H1 (cell line): ENCODE data around the gene STAU1. TPM values are rescaled to one million over a fixed set of nuclear protein-coding genes. Genes with fewer than 3 reads are reported as not detected.

ENCODE experiments used
- CTCF ChIA-PET: fragments of 300-600 bp; sonication (Branson Sonifier 250); formaldehyde crosslinking; loops from one replicate; lab custom pipeline; 2021; ENCODE audit not compliant: partially characterized antibody; lab: Charles Lee
- POLR2A ChIA-PET: fragments of 300-600 bp; sonication (Branson Sonifier 250); formaldehyde crosslinking; loops from one replicate; lab custom pipeline; 2021; ENCODE audit warnings: inconsistent platforms; ENCODE audit not compliant: partially characterized antibody; lab: Charles Lee
- DNase-seq, 2 experiments: peaks; one replicate each; pipeline versions ENCODE4 v3.0.0 to v3.0.0-alpha.2; 2010 to 2022; ENCODE audit warnings: low spot score in 2 of 2, low read depth in 1 of 2, mixed read lengths in 1 of 2
- FAIRE-seq: peaks from 2 replicates; lab custom pipeline; 2011; peaks lifted over from hg19 to GRCh38; lab: Jason Lieb, UNC
- H2AFZ ChIP-seq: 2 replicates; pipeline ENCODE4 v1.8.1; 2012; ENCODE audit warnings: low read length, inconsistent platforms
- H2AK5ac ChIP-seq: 2 replicates; pipeline ENCODE4 v1.6.1; 2013; ENCODE audit warnings: low read depth, low read length
- H2BK120ac ChIP-seq: replicated peaks from 2 replicates; pipeline ENCODE3; 2013; ENCODE audit warnings: low read depth, low read length, inconsistent platforms
- H2BK12ac ChIP-seq: 2 replicates; pipeline ENCODE4 v1.6.1; 2013; ENCODE audit warnings: low read depth, low read length
- H2BK15ac ChIP-seq: 2 replicates; pipeline ENCODE4 v1.6.1; 2013; ENCODE audit warnings: low read length
- H2BK20ac ChIP-seq: 2 replicates; pipeline ENCODE4 v1.6.1; 2013; ENCODE audit warnings: low read length
- H2BK5ac ChIP-seq: 2 replicates; pipeline ENCODE4 v1.6.1; 2013; ENCODE audit warnings: low read depth, low read length
- H3K14ac ChIP-seq: 2 replicates; pipeline ENCODE4 v1.6.1; 2013; ENCODE audit warnings: inconsistent platforms; ENCODE audit not compliant: insufficient read length
- H3K18ac ChIP-seq: 2 replicates; pipeline ENCODE4 v1.6.1; 2013; ENCODE audit warnings: low read length; ENCODE audit errors: extremely low read depth
- H3K23ac ChIP-seq: 2 replicates; pipeline ENCODE4 v1.6.1; 2013; ENCODE audit warnings: inconsistent platforms; ENCODE audit not compliant: insufficient read length
- H3K23me2 ChIP-seq: 2 replicates; pipeline ENCODE4 v1.6.1; 2013; ENCODE audit warnings: low read depth, low read length
- H3K27ac ChIP-seq: 2 replicates; pipeline ENCODE4 v1.6.1; 2011; ENCODE audit warnings: low read depth, low read length, inconsistent platforms
- H3K27me3 ChIP-seq, 4 experiments: replicated peaks in 1 of 4; 1 replicate in 1 of 4; 2 replicates in 3 of 4; pipeline versions ENCODE4 v1.6.1 to v1.8.1; 2011 to 2013; ENCODE audit warnings: low read length in 3 of 4, mild to moderate bottlenecking in 3 of 4, inconsistent platforms in 2 of 4, mixed read lengths in 2 of 4, moderate library complexity in 1 of 4; ENCODE audit not compliant: control insufficient read depth in 3 of 4, insufficient read depth in 3 of 4; ENCODE audit errors: extremely low read depth in 1 of 4
- H3K36me3 ChIP-seq, 4 experiments: 2 replicates each; pipeline versions ENCODE4 v1.6.1 to v1.8.1; 2011 to 2013; ENCODE audit warnings: mild to moderate bottlenecking in 4 of 4, low read length in 3 of 4, moderate library complexity in 2 of 4, control low read depth in 1 of 4, inconsistent platforms in 1 of 4; ENCODE audit not compliant: insufficient read depth in 4 of 4, control insufficient read depth in 2 of 4
- H3K4ac ChIP-seq: replicated peaks from 2 replicates; pipeline ENCODE3; 2013; ENCODE audit warnings: low read length, low read depth, mixed read lengths, inconsistent platforms; ENCODE audit not compliant: insufficient read length
- H3K4me1 ChIP-seq, 4 experiments: replicated peaks in 1 of 4; 1 replicate in 1 of 4; 2 replicates in 3 of 4; pipeline versions ENCODE4 v1.6.1 to v1.8.1; 2011 to 2013; ENCODE audit warnings: low read length in 3 of 4, inconsistent platforms in 2 of 4, mixed read lengths in 1 of 4; ENCODE audit not compliant: insufficient read depth in 4 of 4, control insufficient read depth in 3 of 4
- H3K4me2 ChIP-seq, 2 experiments: 2 replicates each; pipeline versions ENCODE4 v1.6.1 to v1.8.1; 2011 to 2013; ENCODE audit warnings: low read depth in 2 of 2, low read length in 2 of 2, control low read depth in 1 of 2, inconsistent platforms in 1 of 2, mild to moderate bottlenecking in 1 of 2; ENCODE audit not compliant: insufficient read depth in 1 of 2
- H3K4me3 ChIP-seq, 4 experiments: fragments of 200-600, 300-600 bp in 1 of 4; sonication (generic), shearing (Covaris generic), sonication (Bioruptor Twin) in 1 of 4; 2 replicates each; pipeline versions ENCODE4 v1.5.1 to v1.8.1; 2011 to 2016; ENCODE audit warnings: low read length in 4 of 4, low read depth in 3 of 4, control low read depth in 2 of 4, inconsistent platforms in 2 of 4, mild to moderate bottlenecking in 2 of 4, mixed read lengths in 1 of 4, moderate library complexity in 1 of 4; ENCODE audit not compliant: insufficient read depth in 2 of 4; ENCODE audit errors: extremely low read depth in 1 of 4
- H3K56ac ChIP-seq: replicated peaks from 2 replicates; pipeline ENCODE3; 2013; ENCODE audit warnings: low read depth, mild to moderate bottlenecking, mixed read lengths, low read length, inconsistent platforms; ENCODE audit not compliant: insufficient read length
- H3K79me1 ChIP-seq: 2 replicates; pipeline ENCODE4 v1.6.1; 2013; ENCODE audit warnings: low read depth, low read length, control low read depth
- H3K79me2 ChIP-seq, 2 experiments: 2 replicates each; pipeline versions ENCODE4 v1.6.1 to v1.8.1; 2012 to 2013; ENCODE audit warnings: low read length in 2 of 2, mild to moderate bottlenecking in 2 of 2, inconsistent platforms in 1 of 2; ENCODE audit not compliant: insufficient read depth in 2 of 2, control insufficient read depth in 1 of 2
- H3K9ac ChIP-seq, 4 experiments: replicated peaks in 1 of 4; 1 replicate in 1 of 4; 2 replicates in 3 of 4; pipeline versions ENCODE4 v1.6.1 to v1.8.1; 2011 to 2013; ENCODE audit warnings: low read depth in 3 of 4, low read length in 3 of 4, control low read depth in 2 of 4, mild to moderate bottlenecking in 2 of 4, moderate library complexity in 2 of 4, inconsistent platforms in 1 of 4; ENCODE audit errors: extremely low read depth in 1 of 4
- H3K9me3 ChIP-seq, 2 experiments: 2 replicates each; pipeline versions ENCODE4 v1.6.1 to v1.8.1; 2012 to 2013; ENCODE audit warnings: mild to moderate bottlenecking in 2 of 2, moderate library complexity in 2 of 2, control low read depth in 1 of 2, inconsistent platforms in 1 of 2, low read depth in 1 of 2, low read length in 1 of 2, mixed read lengths in 1 of 2; ENCODE audit not compliant: insufficient read depth in 2 of 2
- H4K20me1 ChIP-seq, 2 experiments: replicated peaks in 1 of 2; 2 replicates each; pipeline versions ENCODE3 to v1.8.1; 2011 to 2013; ENCODE audit warnings: inconsistent platforms in 2 of 2, low read length in 2 of 2, mild to moderate bottlenecking in 1 of 2; ENCODE audit not compliant: insufficient read depth in 2 of 2, control insufficient read depth in 1 of 2
- H4K5ac ChIP-seq: 2 replicates; pipeline ENCODE4 v1.6.1; 2013; ENCODE audit warnings: low read length, low read depth, mixed read lengths, inconsistent platforms; ENCODE audit not compliant: insufficient read length
- H4K8ac ChIP-seq: 2 replicates; pipeline ENCODE4 v1.8.0; 2013; ENCODE audit warnings: mild to moderate bottlenecking, moderate library complexity, low read length, inconsistent platforms; ENCODE audit not compliant: insufficient read depth; ENCODE audit errors: extremely low read depth
- H4K91ac ChIP-seq: replicated peaks from 2 replicates; pipeline ENCODE3; 2013; ENCODE audit warnings: low read length, mixed read lengths, inconsistent platforms; ENCODE audit not compliant: insufficient read length
- BACH1 ChIP-seq: IDR thresholded peaks from 2 replicates; pipeline ENCODE4 v1.6.1; 2012; ENCODE audit warnings: low read length, improper control_type of control experiment
- BRCA1 ChIP-seq: IDR thresholded peaks from 2 replicates; pipeline ENCODE4 v1.6.1; 2012; ENCODE audit warnings: low read depth, low read length, improper control_type of control experiment
- CBX8 ChIP-seq: fragments of 300-800, 300-1000 bp; sonication (generic); IDR thresholded peaks from 2 replicates; pipeline ENCODE4 v1.7.1; 2016; ENCODE audit warnings: low read depth, low read length, borderline replicate concordance
- CEBPB ChIP-seq: IDR thresholded peaks from 2 replicates; pipeline ENCODE4 v1.6.1; 2012; ENCODE audit warnings: low read depth, low read length
- FOSL1 ChIP-seq: IDR thresholded peaks from 2 replicates; pipeline ENCODE4 v1.6.1; 2011; ENCODE audit warnings: mild to moderate bottlenecking, low read depth, low read length, moderate library complexity; ENCODE audit not compliant: insufficient read depth
- GABPA ChIP-seq: IDR thresholded peaks from 2 replicates; pipeline ENCODE4 v1.6.1; 2011; ENCODE audit warnings: mild to moderate bottlenecking, low read length, moderate library complexity, borderline replicate concordance; ENCODE audit not compliant: insufficient read depth
- GTF2F1 ChIP-seq: IDR thresholded peaks from 2 replicates; pipeline ENCODE4 v1.6.1; 2012; ENCODE audit warnings: low read depth, low read length, improper control_type of control experiment, borderline replicate concordance
- HDAC6 ChIP-seq: IDR thresholded peaks from one replicate; pipeline ENCODE4 v1.7.1; 2012; ENCODE audit warnings: low read depth, mild to moderate bottlenecking, inconsistent platforms, low read length, moderate library complexity
- POLR2A ChIP-seq, 2 experiments: IDR thresholded peaks; 1 replicate in 1 of 2; 2 replicates in 1 of 2; pipeline ENCODE4 v1.6.1; 2011; ENCODE audit warnings: low read depth in 2 of 2, low read length in 2 of 2, mild to moderate bottlenecking in 2 of 2; ENCODE audit errors: control extremely low read depth in 1 of 2
- RFX5 ChIP-seq: IDR thresholded peaks from 2 replicates; pipeline ENCODE4 v1.6.1; 2011; ENCODE audit warnings: low read depth, low read length, improper control_type of control experiment, borderline replicate concordance
- SIN3A ChIP-seq, 2 experiments: IDR thresholded peaks in 1 of 2; conservative IDR thresholded peaks in 1 of 2; 2 replicates each; pipeline ENCODE4 v1.6.1; 2011 to 2012; ENCODE audit warnings: low read length in 2 of 2, improper control_type of control experiment in 1 of 2, low read depth in 1 of 2, mild to moderate bottlenecking in 1 of 2
- TAF7 ChIP-seq: optimal IDR thresholded peaks from 2 replicates; pipeline ENCODE3; 2011; ENCODE audit warnings: low read depth, mild to moderate bottlenecking, inconsistent platforms, low read length, moderate library complexity, borderline replicate concordance
- TEAD4 ChIP-seq: IDR thresholded peaks from 2 replicates; pipeline ENCODE4 v1.6.1; 2012; ENCODE audit warnings: low read depth, low read length, inconsistent platforms, mixed read lengths
- ZNF274 ChIP-seq: IDR thresholded peaks from 2 replicates; pipeline ENCODE4 v1.7.0; 2012; ENCODE audit warnings: low read length, borderline replicate concordance; ENCODE audit errors: extremely low read depth
- WGBS, 2 experiments: shearing (Covaris generic) in 1 of 2; methylation state at CpG; one replicate each; pipeline versions ENCODE4 v1.1.6 to v1.1.7; 2013 to 2015; ENCODE audit warnings: low lambda C conversion rate in 2 of 2, mixed read lengths in 2 of 2, inconsistent platforms in 1 of 2, low coverage in 1 of 2, missing lambda C conversion rate in 1 of 2; ENCODE audit not compliant: insufficient replicate concordance in 2 of 2, insufficient coverage in 1 of 2, insufficient read length in 1 of 2; ENCODE audit errors: extremely low coverage in 1 of 2, missing lambda C conversion rate in 1 of 2; 5-methylcytosine and 5-hydroxymethylcytosine counted together
- polyA plus RNA-seq, 7 experiments: library from polyadenylated mRNA; depleted of rRNA in 3 of 7; stranded (reverse) in 5 of 7; unstranded in 2 of 7; fragments of >200 nt in 5 of 7; fragments of 200-250 nt in 2 of 7; gene quantifications; 1 replicate in 5 of 7; 2 replicates in 1 of 7; 4 replicates in 1 of 7; pipeline versions ENCODE4 v1.2.1 to v1.2.3, GENCODE V29; 2011 to 2013; ENCODE audit warnings: missing spikeins in 2 of 7, mixed read lengths in 2 of 7
- total RNA-seq: library from RNA; stranded (reverse); fragmentation: NEBNext Ultra II Directional; extraction: Animal tissue kit (Norgen Biotek cat#: 25700); gene quantifications from 2 replicates; pipeline ENCODE4 v1.2.1, GENCODE V29; 2021

The STAU1 gene
- total and polyA plus RNA-seq, 2 of the 8 experiments (the other 6 are each of a cell fraction or from before 2014, with no cell fraction given): 41.4 to 107 TPM

DNA sequence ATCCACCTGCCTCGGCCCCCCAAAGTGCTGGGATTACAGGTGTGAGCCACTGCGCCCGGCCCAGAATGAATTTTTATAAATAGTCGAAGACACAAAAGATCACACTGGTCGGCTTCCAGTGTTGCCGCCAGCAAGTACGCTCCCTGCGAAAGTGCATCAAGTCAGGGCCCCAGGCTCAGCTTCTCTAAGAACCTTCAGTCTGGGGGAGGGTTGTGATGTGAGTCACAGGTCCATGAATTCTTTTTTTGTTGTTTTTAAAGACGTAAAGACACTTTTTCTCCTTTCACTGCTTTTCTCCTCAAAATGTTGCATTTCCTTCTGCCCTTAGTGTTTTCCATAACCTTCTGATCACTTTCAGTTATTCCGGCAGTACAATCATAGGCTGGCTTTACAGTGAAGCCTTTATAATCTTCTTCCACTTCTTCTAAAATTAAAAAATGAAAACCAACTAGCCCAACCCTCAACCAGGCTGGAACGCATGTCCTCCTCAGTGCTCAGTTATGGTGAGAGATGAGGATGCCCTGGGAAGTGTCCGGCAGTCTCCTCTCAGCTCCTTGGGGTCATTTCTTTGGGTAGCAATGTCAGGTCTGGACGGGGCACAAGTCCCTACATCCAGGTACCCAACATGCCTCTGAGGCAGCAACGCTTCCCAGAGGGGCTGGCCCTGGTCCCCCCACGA lies 75.4 kb downstream of the STAU1 start:
- H3K56ac ChIP-seq: no peak overlapping the region
- no peak for TF ChIP-seq SIN3A (conservative IDR thresholded peaks at IDR 0.05 in 1 of 2, IDR thresholded peaks at IDR 0.05 in 1 of 2; ENCODE audit: low read depth in 1 of 2, low read length in 2 of 2)
- TF ChIP-seq HDAC6: no peak
- no peak for TF ChIP-seq ZNF274
- no peak for TF ChIP-seq POLR2A (IDR thresholded peaks at IDR 0.05; ENCODE audit: control extremely low read depth in 1 of 2, low read depth in 2 of 2, low read length in 2 of 2)
- TF ChIP-seq BACH1: no peak
- TF ChIP-seq CEBPB: no peak
- TF ChIP-seq TAF7: no peak
- no peak for TF ChIP-seq CBX8
- TF ChIP-seq TEAD4: no peak
- no peak for TF ChIP-seq GTF2F1
- no peak for TF ChIP-seq BRCA1
- TF ChIP-seq GABPA: no peak
- TF ChIP-seq RFX5: no peak
- no peak for TF ChIP-seq FOSL1

More for the DNA sequence above, 75.4 kb downstream of the STAU1 start:
- no peaks in the 10 kb centered on the region for H3K79me1 ChIP-seq
- H2BK20ac ChIP-seq: no peak overlapping the region
- H3K27me3 ChIP-seq: no peaks in the 10 kb centered on the region
- WGBS, 2 experiments: 95% methylated on average over 15 of the region's 15 CpGs; no CpG with 5 or more reads in 1 of the 2 experiments
- no peaks in the 10 kb centered on the region for H3K4me1 ChIP-seq
- no peak overlapping the region for H2AFZ ChIP-seq
- no peaks in the 10 kb centered on the region for H4K20me1 ChIP-seq
- no peak overlapping the region for H2BK15ac ChIP-seq
- no peaks in the 10 kb centered on the region for H3K79me2 ChIP-seq
- ChIA-PET CTCF (no interaction called here), POLR2A (interaction anchor here (0.7 to 1.7 kb wide), 3 partner anchors 9 to 385 kb away, joined by 3 to 8 read pairs (median 4); no protein-coding TSS in a partner anchor)
- no peak overlapping the region for H3K23ac ChIP-seq
- H2AK5ac ChIP-seq: no peak overlapping the region
- no peak overlapping the region for H4K8ac ChIP-seq
- H2BK5ac ChIP-seq: no peak overlapping the region
- no peak overlapping the region for H2BK120ac ChIP-seq
- FAIRE-seq (no peak), DNase-seq (no peak)
- no peak overlapping the region for H3K18ac ChIP-seq
- no peak overlapping the region for H4K5ac ChIP-seq
- no peak overlapping the region for H3K4ac ChIP-seq
- H3K27ac ChIP-seq: no peak overlapping the region; the same call in 1 of the 2 replicates
- no peak overlapping the region for H3K14ac ChIP-seq
- H3K4me3 ChIP-seq: no peak overlapping the region
- H2BK12ac ChIP-seq: no peak overlapping the region
- peaks cover 9 to 41% (median 31%) of the 10 kb centered on the region in 4 experiments for H3K36me3 ChIP-seq
- no peak overlapping the region for H3K4me2 ChIP-seq
- H3K9ac ChIP-seq: no peak overlapping the region
- H4K91ac ChIP-seq: no peak overlapping the region
- no peaks in the 10 kb centered on the region for H3K23me2 ChIP-seq
- no peaks in the 10 kb centered on the region for H3K9me3 ChIP-seq
